Measurements from ENCODE around the gene PLCB4.

PLCB4 gene

DNA sequence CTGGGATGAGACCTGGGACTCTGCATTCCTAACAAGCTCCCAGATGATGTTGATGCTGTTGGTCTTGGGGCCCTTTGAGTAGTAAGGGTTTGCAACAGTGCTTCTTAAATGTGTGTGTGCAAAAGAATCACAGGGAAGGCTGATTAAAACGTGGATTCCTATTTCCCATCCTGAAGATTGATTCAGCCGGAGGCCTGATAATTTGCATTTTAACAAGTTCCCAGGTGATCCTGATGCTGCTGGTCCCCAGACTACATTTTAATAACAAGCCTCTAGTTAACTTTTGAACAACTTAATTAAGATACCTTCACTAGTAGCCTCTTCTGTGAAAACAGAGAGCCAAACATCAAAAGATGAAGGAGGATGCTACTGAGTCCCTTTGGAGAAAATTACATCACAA lies 289.1 kb downstream of the PLCB4 start:
- no peak for TF ChIP-seq ZNF701 (tag by site-specific recombination; IDR thresholded peaks at IDR 0.05)
- TF ChIP-seq ZNF747 (tag by site-specific recombination; IDR thresholded peaks at IDR 0.05) = no peak
- TF ChIP-seq ZNF501 (tag by site-specific recombination; IDR thresholded peaks at IDR 0.05) = no peak
- TF ChIP-seq ZNF292 (tag by site-specific recombination; IDR thresholded peaks at IDR 0.05; ENCODE audit: borderline replicate concordance, low read depth) = no peak
- no peak for TF ChIP-seq ZBTB48 (tag by site-specific recombination; IDR thresholded peaks at IDR 0.05)
- no peak for TF ChIP-seq ZNF549 (tag by site-specific recombination; IDR thresholded peaks at IDR 0.05)
- no peak for TF ChIP-seq ZNF473 (tag by site-specific recombination; IDR thresholded peaks at IDR 0.05)
- TF ChIP-seq ZSCAN30 (tag by site-specific recombination; IDR thresholded peaks at IDR 0.05) = no peak
- TF ChIP-seq ZNF121 (tag by site-specific recombination; IDR thresholded peaks at IDR 0.05) = no peak
- TF ChIP-seq, protein P1, sequence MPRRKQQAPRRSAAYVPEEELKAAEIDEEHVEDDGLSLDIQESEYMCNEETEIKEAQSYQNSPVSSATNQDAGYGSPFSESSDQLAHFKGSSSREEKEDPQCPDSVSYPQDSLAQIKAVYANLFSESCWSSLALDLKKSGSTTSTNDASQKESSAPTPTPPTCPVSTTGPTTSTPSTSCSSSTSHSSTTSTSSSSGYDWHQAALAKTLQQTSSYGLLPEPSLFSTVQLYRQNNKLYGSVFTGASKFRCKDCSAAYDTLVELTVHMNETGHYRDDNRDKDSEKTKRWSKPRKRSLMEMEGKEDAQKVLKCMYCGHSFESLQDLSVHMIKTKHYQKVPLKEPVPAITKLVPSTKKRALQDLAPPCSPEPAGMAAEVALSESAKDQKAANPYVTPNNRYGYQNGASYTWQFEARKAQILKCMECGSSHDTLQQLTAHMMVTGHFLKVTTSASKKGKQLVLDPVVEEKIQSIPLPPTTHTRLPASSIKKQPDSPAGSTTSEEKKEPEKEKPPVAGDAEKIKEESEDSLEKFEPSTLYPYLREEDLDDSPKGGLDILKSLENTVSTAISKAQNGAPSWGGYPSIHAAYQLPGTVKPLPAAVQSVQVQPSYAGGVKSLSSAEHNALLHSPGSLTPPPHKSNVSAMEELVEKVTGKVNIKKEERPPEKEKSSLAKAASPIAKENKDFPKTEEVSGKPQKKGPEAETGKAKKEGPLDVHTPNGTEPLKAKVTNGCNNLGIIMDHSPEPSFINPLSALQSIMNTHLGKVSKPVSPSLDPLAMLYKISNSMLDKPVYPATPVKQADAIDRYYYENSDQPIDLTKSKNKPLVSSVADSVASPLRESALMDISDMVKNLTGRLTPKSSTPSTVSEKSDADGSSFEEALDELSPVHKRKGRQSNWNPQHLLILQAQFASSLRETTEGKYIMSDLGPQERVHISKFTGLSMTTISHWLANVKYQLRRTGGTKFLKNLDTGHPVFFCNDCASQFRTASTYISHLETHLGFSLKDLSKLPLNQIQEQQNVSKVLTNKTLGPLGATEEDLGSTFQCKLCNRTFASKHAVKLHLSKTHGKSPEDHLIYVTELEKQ (tag by site-specific recombination; IDR thresholded peaks at IDR 0.05; ENCODE audit: borderline replicate concordance) = no peak
- CTCF ChIA-PET = no interaction called here
- Histone ChIP-seq H3K9me3 (ENCODE audit: control insufficient read depth, insufficient read depth, low read depth, low read length) (no peaks in the 10 kb centered on the region), H3K36me3 (ENCODE audit: control insufficient read depth in 2 of 2, insufficient read depth in 1 of 2, low read length in 2 of 2) (no peaks in the 10 kb centered on the region), H3K4me1 (ENCODE audit: control insufficient read depth, insufficient read depth, low read length) (no peaks in the 10 kb centered on the region), H3K4me3 (ENCODE audit: low read depth, low read length) (no peak overlapping the region), H3K27ac (ENCODE audit: extremely low read depth, low read depth, low read length) (no peak overlapping the region)
- POLR2A ChIA-PET = no interaction called here

DNA sequence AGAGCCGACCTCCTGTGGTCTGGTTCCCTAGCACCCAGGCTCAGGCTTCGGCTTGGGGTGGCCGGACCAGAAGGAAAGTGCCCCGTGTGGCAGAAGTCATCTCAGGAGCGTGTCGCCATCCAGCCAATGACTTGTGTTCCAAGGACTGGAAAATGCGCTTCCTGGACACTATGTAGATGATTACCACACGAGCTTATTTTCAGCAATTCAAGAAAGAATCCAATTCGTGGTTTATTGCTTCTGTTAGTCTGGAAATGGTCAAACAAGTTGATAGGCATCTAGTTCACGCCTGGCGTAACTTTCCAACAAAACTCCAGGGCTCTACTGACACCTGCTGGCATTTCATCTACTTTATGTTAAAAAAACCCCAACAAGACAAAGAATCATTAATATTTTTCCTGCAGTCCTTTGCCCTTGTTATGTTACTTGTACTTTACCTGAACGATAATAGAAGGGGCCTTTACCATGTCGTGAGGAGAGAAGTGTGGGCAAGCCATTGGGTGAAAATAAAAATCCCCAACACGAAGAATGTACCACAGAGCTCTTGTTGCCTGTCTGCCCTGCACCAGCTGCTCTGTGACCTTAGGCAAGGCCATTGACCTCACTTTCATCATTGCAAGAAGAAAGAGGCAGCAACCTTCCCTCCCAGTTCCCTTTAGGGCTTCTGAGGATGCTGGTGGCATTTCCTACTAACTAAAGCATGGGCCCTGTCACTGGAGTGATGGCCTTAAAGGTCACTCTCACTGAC lies 290.8 kb downstream of the PLCB4 start:
- H3K9me3 ChIP-seq (ENCODE audit: control insufficient read depth, insufficient read depth, low read depth, low read length) = no peaks in the 10 kb centered on the region
- TF ChIP-seq ZNF426 (tag by site-specific recombination; IDR thresholded peaks at IDR 0.05) = no peak
- TF ChIP-seq ZNF654 (tag by site-specific recombination; IDR thresholded peaks at IDR 0.05; ENCODE audit: low read depth) = peak; percentile 48
- H3K36me3 ChIP-seq (ENCODE audit: control insufficient read depth in 2 of 2, insufficient read depth in 1 of 2, low read length in 2 of 2) = no peaks in the 10 kb centered on the region
- H3K27ac ChIP-seq (ENCODE audit: extremely low read depth, low read depth, low read length) = no peak overlapping the region
- ChIA-PET CTCF (interaction anchor here (0.6 to 1.8 kb wide), 14 partner anchors 10 to 1750 kb away, joined by 3 to 8 read pairs (median 4); no protein-coding TSS in a partner anchor), POLR2A (no interaction called here)
- H3K4me3 ChIP-seq (ENCODE audit: low read depth, low read length) = no peak overlapping the region
- no peaks in the 10 kb centered on the region for H3K4me1 ChIP-seq (ENCODE audit: control insufficient read depth, insufficient read depth, low read length)

DNA sequence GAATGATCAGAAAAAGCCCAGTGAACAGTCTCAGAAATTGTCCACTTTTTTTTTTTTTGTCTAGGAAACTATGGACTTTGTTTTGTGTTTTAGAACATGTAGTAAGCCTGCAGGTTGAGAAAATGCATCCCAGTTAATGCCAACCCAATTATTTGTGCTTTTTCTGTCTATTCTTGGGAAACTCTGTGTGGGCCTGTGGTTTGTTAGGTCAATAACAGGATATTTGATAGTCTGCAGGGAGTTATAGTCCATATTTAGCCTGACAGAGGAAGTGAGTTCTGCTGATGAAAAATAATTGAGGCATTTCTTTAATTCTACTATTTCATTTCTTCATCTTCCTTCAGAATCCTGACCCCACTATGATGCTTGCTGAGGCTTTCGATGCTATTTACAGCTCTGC lies 291.5 kb downstream of the PLCB4 start:
- H3K4me1 ChIP-seq (ENCODE audit: control insufficient read depth, insufficient read depth, low read length) = no peaks in the 10 kb centered on the region
- H3K27ac ChIP-seq (ENCODE audit: extremely low read depth, low read depth, low read length) = no peak overlapping the region
- no peak overlapping the region for H3K4me3 ChIP-seq (ENCODE audit: low read depth, low read length)
- ChIA-PET CTCF (interaction anchor here (0.9 to 1.8 kb wide), 8 partner anchors 10 to 570 kb away, joined by 3 to 8 read pairs (median 4); no protein-coding TSS in a partner anchor), POLR2A (no interaction called here)
- no peaks in the 10 kb centered on the region for H3K9me3 ChIP-seq (ENCODE audit: control insufficient read depth, insufficient read depth, low read depth, low read length)
- H3K36me3 ChIP-seq (ENCODE audit: control insufficient read depth in 2 of 2, insufficient read depth in 1 of 2, low read length in 2 of 2) = no peaks in the 10 kb centered on the region
- no peak for TF ChIP-seq ZNF16 (tag by site-specific recombination; IDR thresholded peaks at IDR 0.05; ENCODE audit: low read depth)
- TF ChIP-seq, protein P2, sequence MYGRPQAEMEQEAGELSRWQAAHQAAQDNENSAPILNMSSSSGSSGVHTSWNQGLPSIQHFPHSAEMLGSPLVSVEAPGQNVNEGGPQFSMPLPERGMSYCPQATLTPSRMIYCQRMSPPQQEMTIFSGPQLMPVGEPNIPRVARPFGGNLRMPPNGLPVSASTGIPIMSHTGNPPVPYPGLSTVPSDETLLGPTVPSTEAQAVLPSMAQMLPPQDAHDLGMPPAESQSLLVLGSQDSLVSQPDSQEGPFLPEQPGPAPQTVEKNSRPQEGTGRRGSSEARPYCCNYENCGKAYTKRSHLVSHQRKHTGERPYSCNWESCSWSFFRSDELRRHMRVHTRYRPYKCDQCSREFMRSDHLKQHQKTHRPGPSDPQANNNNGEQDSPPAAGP (tag by site-specific recombination; IDR thresholded peaks at IDR 0.05) = no peak
- TF ChIP-seq OSR2 (tag by site-specific recombination; IDR thresholded peaks at IDR 0.05) = no peak
- no peak for TF ChIP-seq ZNF660 (tag by site-specific recombination; IDR thresholded peaks at IDR 0.05)
- no peak for TF ChIP-seq ZNF707 (tag by site-specific recombination; IDR thresholded peaks at IDR 0.05)
- TF ChIP-seq ZEB2 (tag by site-specific recombination; IDR thresholded peaks at IDR 0.05) = no peak
- no peak for TF ChIP-seq ZNF10 (tag by site-specific recombination; IDR thresholded peaks at IDR 0.05)
- TF ChIP-seq HOXA7 (CRISPR knock-in tag; IDR thresholded peaks at IDR 0.05; ENCODE audit: borderline replicate concordance) = no peak
- TF ChIP-seq, protein P3, sequence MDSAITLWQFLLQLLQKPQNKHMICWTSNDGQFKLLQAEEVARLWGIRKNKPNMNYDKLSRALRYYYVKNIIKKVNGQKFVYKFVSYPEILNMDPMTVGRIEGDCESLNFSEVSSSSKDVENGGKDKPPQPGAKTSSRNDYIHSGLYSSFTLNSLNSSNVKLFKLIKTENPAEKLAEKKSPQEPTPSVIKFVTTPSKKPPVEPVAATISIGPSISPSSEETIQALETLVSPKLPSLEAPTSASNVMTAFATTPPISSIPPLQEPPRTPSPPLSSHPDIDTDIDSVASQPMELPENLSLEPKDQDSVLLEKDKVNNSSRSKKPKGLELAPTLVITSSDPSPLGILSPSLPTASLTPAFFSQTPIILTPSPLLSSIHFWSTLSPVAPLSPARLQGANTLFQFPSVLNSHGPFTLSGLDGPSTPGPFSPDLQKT (IDR thresholded peaks at IDR 0.05; ENCODE audit: borderline replicate concordance, low read depth, low read length) = no peak
- TF ChIP-seq, protein P4, sequence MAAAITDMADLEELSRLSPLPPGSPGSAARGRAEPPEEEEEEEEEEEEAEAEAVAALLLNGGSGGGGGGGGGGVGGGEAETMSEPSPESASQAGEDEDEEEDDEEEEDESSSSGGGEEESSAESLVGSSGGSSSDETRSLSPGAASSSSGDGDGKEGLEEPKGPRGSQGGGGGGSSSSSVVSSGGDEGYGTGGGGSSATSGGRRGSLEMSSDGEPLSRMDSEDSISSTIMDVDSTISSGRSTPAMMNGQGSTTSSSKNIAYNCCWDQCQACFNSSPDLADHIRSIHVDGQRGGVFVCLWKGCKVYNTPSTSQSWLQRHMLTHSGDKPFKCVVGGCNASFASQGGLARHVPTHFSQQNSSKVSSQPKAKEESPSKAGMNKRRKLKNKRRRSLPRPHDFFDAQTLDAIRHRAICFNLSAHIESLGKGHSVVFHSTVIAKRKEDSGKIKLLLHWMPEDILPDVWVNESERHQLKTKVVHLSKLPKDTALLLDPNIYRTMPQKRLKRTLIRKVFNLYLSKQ (tag by site-specific recombination; IDR thresholded peaks at IDR 0.05; ENCODE audit: borderline replicate concordance) = no peak
- TF ChIP-seq, protein P5, sequence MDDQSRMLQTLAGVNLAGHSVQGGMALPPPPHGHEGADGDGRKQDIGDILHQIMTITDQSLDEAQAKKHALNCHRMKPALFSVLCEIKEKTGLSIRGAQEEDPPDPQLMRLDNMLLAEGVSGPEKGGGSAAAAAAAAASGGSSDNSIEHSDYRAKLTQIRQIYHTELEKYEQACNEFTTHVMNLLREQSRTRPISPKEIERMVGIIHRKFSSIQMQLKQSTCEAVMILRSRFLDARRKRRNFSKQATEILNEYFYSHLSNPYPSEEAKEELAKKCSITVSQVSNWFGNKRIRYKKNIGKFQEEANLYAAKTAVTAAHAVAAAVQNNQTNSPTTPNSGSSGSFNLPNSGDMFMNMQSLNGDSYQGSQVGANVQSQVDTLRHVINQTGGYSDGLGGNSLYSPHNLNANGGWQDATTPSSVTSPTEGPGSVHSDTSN (CRISPR knock-in tag; IDR thresholded peaks at IDR 0.05) = no peak
- TF ChIP-seq SP7 (tag by site-specific recombination; IDR thresholded peaks at IDR 0.05) = no peak

Measured in HEK293 (cell line).